ENCODE data around the gene ZIC4.

- TF ChIP-seq RAD21 (IDR thresholded peaks at IDR 0.05; ENCODE audit: low read depth) = no peak
- TF ChIP-seq EP300 (IDR thresholded peaks at IDR 0.05; ENCODE audit: borderline replicate concordance) = no peak
- TF ChIP-seq, protein P1, sequence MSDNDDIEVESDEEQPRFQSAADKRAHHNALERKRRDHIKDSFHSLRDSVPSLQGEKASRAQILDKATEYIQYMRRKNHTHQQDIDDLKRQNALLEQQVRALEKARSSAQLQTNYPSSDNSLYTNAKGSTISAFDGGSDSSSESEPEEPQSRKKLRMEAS (IDR thresholded peaks at IDR 0.05) = no peak
- no peak for TF ChIP-seq TAF1 (IDR thresholded peaks at IDR 0.05; ENCODE audit: low read depth)
- TF ChIP-seq, protein P2, sequence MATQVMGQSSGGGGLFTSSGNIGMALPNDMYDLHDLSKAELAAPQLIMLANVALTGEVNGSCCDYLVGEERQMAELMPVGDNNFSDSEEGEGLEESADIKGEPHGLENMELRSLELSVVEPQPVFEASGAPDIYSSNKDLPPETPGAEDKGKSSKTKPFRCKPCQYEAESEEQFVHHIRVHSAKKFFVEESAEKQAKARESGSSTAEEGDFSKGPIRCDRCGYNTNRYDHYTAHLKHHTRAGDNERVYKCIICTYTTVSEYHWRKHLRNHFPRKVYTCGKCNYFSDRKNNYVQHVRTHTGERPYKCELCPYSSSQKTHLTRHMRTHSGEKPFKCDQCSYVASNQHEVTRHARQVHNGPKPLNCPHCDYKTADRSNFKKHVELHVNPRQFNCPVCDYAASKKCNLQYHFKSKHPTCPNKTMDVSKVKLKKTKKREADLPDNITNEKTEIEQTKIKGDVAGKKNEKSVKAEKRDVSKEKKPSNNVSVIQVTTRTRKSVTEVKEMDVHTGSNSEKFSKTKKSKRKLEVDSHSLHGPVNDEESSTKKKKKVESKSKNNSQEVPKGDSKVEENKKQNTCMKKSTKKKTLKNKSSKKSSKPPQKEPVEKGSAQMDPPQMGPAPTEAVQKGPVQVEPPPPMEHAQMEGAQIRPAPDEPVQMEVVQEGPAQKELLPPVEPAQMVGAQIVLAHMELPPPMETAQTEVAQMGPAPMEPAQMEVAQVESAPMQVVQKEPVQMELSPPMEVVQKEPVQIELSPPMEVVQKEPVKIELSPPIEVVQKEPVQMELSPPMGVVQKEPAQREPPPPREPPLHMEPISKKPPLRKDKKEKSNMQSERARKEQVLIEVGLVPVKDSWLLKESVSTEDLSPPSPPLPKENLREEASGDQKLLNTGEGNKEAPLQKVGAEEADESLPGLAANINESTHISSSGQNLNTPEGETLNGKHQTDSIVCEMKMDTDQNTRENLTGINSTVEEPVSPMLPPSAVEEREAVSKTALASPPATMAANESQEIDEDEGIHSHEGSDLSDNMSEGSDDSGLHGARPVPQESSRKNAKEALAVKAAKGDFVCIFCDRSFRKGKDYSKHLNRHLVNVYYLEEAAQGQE (IDR thresholded peaks at IDR 0.05; ENCODE audit: low read depth) = no peak
- no peak for TF ChIP-seq CEBPB (IDR thresholded peaks at IDR 0.05)
- no peak for TF ChIP-seq USF1 (IDR thresholded peaks at IDR 0.05)
- TF ChIP-seq YY1 (IDR thresholded peaks at IDR 0.05; ENCODE audit: low read depth) = no peak
- no peak for TF ChIP-seq TCF12 (IDR thresholded peaks at IDR 0.05; ENCODE audit: low read depth)
- TF ChIP-seq CREB1 (IDR thresholded peaks at IDR 0.05; ENCODE audit: low read depth) = no peak
- TF ChIP-seq FOXM1 (IDR thresholded peaks at IDR 0.05; ENCODE audit: borderline replicate concordance, low read depth) = no peak
- no peak for TF ChIP-seq NFIC (IDR thresholded peaks at IDR 0.05)
- no peak for TF ChIP-seq ZBTB7A (IDR thresholded peaks at IDR 0.05; ENCODE audit: low read depth)
- TF ChIP-seq TEAD4 (IDR thresholded peaks at IDR 0.05) = no peak
Measured at GRCh38 chr3:147367676-147368075, 38.7 kb downstream of the ZIC4 start.
